ENCODE results near the gene SH3BP5L. TPM values are rescaled to one million over a fixed set of nuclear protein-coding genes. Genes with fewer than 3 reads are reported as not detected.

SH3BP5L gene
- 10 to 100 TPM; 17.6 to 25.5 TPM for total RNA-seq
- 10 to 100 TPM; 16.4 to 17.4 TPM for polyA plus RNA-seq
- long read RNA-seq, donor 1, transcript SH3BP5L-201 (7 exons, 3,861 nt), result major isoform, 10 of 10 reads
- long read RNA-seq, donor 1, partial matches to known transcripts, result 0 of 10 reads
- long read RNA-seq, donor 1, other reads (novel, unspliced or antisense), result 0 of 10 reads
- long read RNA-seq, donor 2, result 0 reads
- long read RNA-seq, donor 3, result 0 reads
- long read RNA-seq, donor 4, partial matches to known transcripts, result 7 of 8 reads
- long read RNA-seq, donor 4, other reads (novel, unspliced or antisense), result 0 of 8 reads
- long read RNA-seq, donor 5, partial matches to known transcripts, result 5 of 8 reads
- long read RNA-seq, donor 5, other reads (novel, unspliced or antisense), result 0 of 8 reads

- DNase-seq, result peak; percentile 95 to 99 (median 98)
- Histone ChIP-seq H3K4me3 (peak within 1 kb of the TSS; percentile 92), H3K4me1 (ENCODE audit: control insufficient read depth in 5 of 5, insufficient read depth in 5 of 5, low read length in 5 of 5) (peaks cover 16 to 34% (median 24%) of the 10 kb centered on the region in 5 donors), H3K27me3 (ENCODE audit: control insufficient read depth in 3 of 3, insufficient read depth in 3 of 3, low read length in 2 of 3) (no peaks in the 10 kb centered on the region), H3K9ac (ENCODE audit: insufficient read depth in 1 of 2, low read length in 2 of 2) (peak within 1 kb of the TSS; percentile 99 to 100), H3K27ac (ENCODE audit: low read depth in 1 of 2, low read length in 1 of 2) (peak within 1 kb of the TSS; percentile 91 to 98), H3K9me3 (ENCODE audit: control insufficient read depth in 4 of 4, insufficient read depth in 3 of 4, low read length in 3 of 4) (no peaks in the 10 kb centered on the region), H3K36me3 (ENCODE audit: control insufficient read depth in 4 of 4, insufficient read depth in 4 of 4, low read length in 4 of 4) (peaks cover 0 to 12% (median 6%) of the 10 kb centered on the region in 4 donors)
- peak; percentile 94 for ATAC-seq (ENCODE audit: insufficient read depth, low FRiP score)
- WGBS, 2 donors, result 0% methylated on average over 56 of the region's 56 CpGs
- TF ChIP-seq CTCF (IDR thresholded peaks at IDR 0.05; ENCODE audit: control extremely low read depth, extremely low read depth), result peak; percentile 54
Measured at GRCh38 chr1:248825909-248826760, at the start of gene SH3BP5L. Gene SH3BP5L, minus strand, starts transcription at chr1:248825915. Its CDS starts 980 bp downstream, at chr1:248824935.

DNA sequence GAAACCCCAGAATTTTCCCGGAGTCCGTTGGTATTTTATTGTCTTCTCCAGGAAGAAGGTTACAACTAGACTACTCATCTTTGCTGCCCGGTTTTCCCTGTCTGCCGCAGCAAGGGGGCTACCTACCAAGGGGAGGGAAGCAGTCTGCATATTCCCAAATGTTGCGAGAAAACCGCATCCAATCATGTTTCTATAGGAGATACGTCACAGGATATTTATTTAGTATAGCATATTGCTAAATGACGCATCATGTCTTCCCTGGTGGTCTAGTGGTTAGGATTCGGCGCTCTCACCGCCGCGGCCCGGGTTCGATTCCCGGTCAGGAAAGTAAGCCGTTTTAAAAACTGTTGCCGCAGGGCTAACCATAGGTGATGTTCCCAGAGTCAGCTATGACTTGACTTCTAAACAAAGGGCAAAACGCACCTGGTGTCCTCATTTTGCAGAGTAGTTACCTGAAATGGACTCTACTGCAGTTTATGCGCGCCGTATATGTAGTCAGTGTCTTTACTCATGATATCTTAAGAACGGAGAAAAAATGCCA is 48.3 kb upstream of the SH3BP5L start:
- peak; percentile 90 to 98 (median 95) for DNase-seq
- Histone ChIP-seq H3K27me3 (ENCODE audit: control insufficient read depth in 3 of 3, insufficient read depth in 3 of 3, low read length in 2 of 3) (no peaks in the 10 kb centered on the region), H3K27ac (ENCODE audit: low read depth in 1 of 2, low read length in 1 of 2) (peak overlapping the region; percentile 93 to 98), H3K4me1 (ENCODE audit: control insufficient read depth in 5 of 5, insufficient read depth in 5 of 5, low read length in 5 of 5) (peaks cover 0 to 3% (median 0%) of the 10 kb centered on the region in 5 donors), H3K4me3 (peak overlapping the region; percentile 49), H3K36me3 (ENCODE audit: control insufficient read depth in 4 of 4, insufficient read depth in 4 of 4, low read length in 4 of 4) (no peaks in the 10 kb centered on the region), H3K9ac (ENCODE audit: insufficient read depth in 1 of 2, low read length in 2 of 2) (peak overlapping the region in 1 of 2 donors; percentile 100), H3K9me3 (ENCODE audit: control insufficient read depth in 4 of 4, insufficient read depth in 3 of 4, low read length in 3 of 4) (no peaks in the 10 kb centered on the region)
- peak; percentile 80 for ATAC-seq (ENCODE audit: insufficient read depth, low FRiP score)
- WGBS, 2 donors, result 6% methylated on average over 23 of the region's 23 CpGs
- no peak for TF ChIP-seq CTCF (IDR thresholded peaks at IDR 0.05; ENCODE audit: control extremely low read depth, extremely low read depth)

DNA sequence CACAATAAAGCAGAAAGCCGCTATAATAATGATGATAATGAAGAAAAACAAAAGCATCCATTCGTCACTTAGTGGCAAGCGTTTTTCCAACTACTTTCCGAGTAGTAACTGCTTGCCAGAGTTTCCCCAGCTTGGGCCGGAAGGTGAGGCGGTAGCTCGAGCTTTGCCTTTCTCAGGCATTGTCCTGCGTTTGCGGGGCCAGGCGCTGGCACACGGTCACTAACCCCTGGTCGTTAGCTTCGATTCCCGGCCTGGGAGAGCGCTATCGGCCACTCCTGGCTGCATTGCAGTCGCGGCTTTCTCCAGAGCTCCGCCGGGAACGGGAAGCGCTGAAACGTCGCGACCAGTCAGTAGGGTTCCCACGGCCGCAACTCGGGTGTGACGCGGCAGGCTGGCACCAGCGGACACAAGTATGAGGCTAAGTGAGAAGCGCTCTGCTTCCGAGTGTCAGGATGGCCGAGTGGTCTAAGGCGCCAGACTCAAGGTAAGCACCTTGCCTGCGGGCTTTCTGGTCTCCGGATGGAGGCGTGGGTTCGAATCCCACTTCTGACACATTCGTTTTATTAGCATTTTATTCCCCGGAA is 47.8 kb upstream of the SH3BP5L start:
- no peaks in the 10 kb centered on the region for H3K9me3 ChIP-seq (ENCODE audit: control insufficient read depth in 4 of 4, insufficient read depth in 3 of 4, low read length in 3 of 4)
- H3K27ac ChIP-seq (ENCODE audit: low read depth in 1 of 2, low read length in 1 of 2), result peak overlapping the region; percentile 93 to 98
- ATAC-seq (ENCODE audit: insufficient read depth, low FRiP score), result peak; percentile 88
- H3K27me3 ChIP-seq (ENCODE audit: control insufficient read depth in 3 of 3, insufficient read depth in 3 of 3, low read length in 2 of 3), result no peaks in the 10 kb centered on the region
- 0% methylated on average over 40 to 41 of the region's 41 CpGs for WGBS, 2 donors
- H3K4me3 ChIP-seq, result peak overlapping the region; percentile 73
- DNase-seq, result peak; percentile 98
- peaks cover 0 to 3% (median 0%) of the 10 kb centered on the region in 5 donors for H3K4me1 ChIP-seq (ENCODE audit: control insufficient read depth in 5 of 5, insufficient read depth in 5 of 5, low read length in 5 of 5)
- TF ChIP-seq CTCF (IDR thresholded peaks at IDR 0.05; ENCODE audit: control extremely low read depth, extremely low read depth), result no peak
- peak overlapping the region; percentile 75 to 100 for H3K9ac ChIP-seq (ENCODE audit: insufficient read depth in 1 of 2, low read length in 2 of 2)
- H3K36me3 ChIP-seq (ENCODE audit: control insufficient read depth in 4 of 4, insufficient read depth in 4 of 4, low read length in 4 of 4), result no peaks in the 10 kb centered on the region

Measured in lung (tissue), 16 donors.